Measurements from ENCODE around the gene B4GALT4. TPM values are rescaled to one million over a fixed set of nuclear protein-coding genes. Genes with fewer than 3 reads are reported as not detected.

B4GALT4 gene
- total and polyA plus RNA-seq, 2 experiments from 2014 or later: 56.0 to 67.9 TPM

GRCh38 chr3:119240101-119240590 lies 532 bp downstream of the B4GALT4 start:
- H3F3A ChIP-seq (ENCODE audit: insufficient read depth): peaks cover 44% of the 10 kb centered on the region
- H3K4me2 ChIP-seq (ENCODE audit: unreplicated experiment): peak overlapping the region; percentile 86
- peak overlapping the region; percentile 81 for H3K4me3 ChIP-seq
- H3K79me2 ChIP-seq (ENCODE audit: insufficient read depth): peaks cover 48% of the 10 kb centered on the region
- peak overlapping the region; percentile 90 for H3K9ac ChIP-seq
- no peaks in the 10 kb centered on the region for H3K27me3 ChIP-seq (replicated peaks; ENCODE audit: insufficient read depth)
- H2AFZ ChIP-seq: peak overlapping the region; percentile 59
- H4K20me1 ChIP-seq (ENCODE audit: insufficient read depth): no peaks in the 10 kb centered on the region
- H3K4me1 ChIP-seq (ENCODE audit: insufficient read depth): peaks cover 42% of the 10 kb centered on the region
- TF ChIP-seq EZH2 (IDR thresholded peaks at IDR 0.05; ENCODE audit: insufficient read depth, poor library complexity, severe bottlenecking): no peak
- no peak for TF ChIP-seq EZH2phosphoT487 (IDR thresholded peaks at IDR 0.05; ENCODE audit: insufficient read depth, low read depth)
- peak; percentile 39 for DNase-seq
- in situ Hi-C loops (cut with MboI): loop anchor here (10.0 kb wide), 1 partner anchor 95 kb away; the partner anchor contains the start of gene TEX55
- peak overlapping the region; percentile 77 for H3K27ac ChIP-seq
- H3K36me3 ChIP-seq (ENCODE audit: low read depth): no peaks in the 10 kb centered on the region
- WGBS, 2 experiments (ENCODE audit: low coverage in 1 of 2, low lambda C conversion rate in 2 of 2, missing lambda C conversion rate in 2 of 2): 4 to 5% methylated on average over 15 to 16 of the region's 16 CpGs
- no peaks in the 10 kb centered on the region for H3K9me2 ChIP-seq (ENCODE audit: insufficient read depth)
- no peaks in the 10 kb centered on the region for H3K9me3 ChIP-seq (ENCODE audit: low read depth)

- Histone ChIP-seq H4K20me1 (ENCODE audit: insufficient read depth) (no peaks in the 10 kb centered on the region), H3K9me2 (ENCODE audit: insufficient read depth) (no peaks in the 10 kb centered on the region), H3K9me3 (ENCODE audit: low read depth) (no peaks in the 10 kb centered on the region), H3F3A (ENCODE audit: insufficient read depth) (peaks cover 51% of the 10 kb centered on the region), H3K27me3 (replicated peaks; ENCODE audit: insufficient read depth) (no peaks in the 10 kb centered on the region), H3K4me1 (ENCODE audit: insufficient read depth) (peaks cover 49% of the 10 kb centered on the region), H3K4me3 (peak overlapping the region; percentile 81), H3K27ac (peak overlapping the region; percentile 77), H3K36me3 (ENCODE audit: low read depth) (no peaks in the 10 kb centered on the region), H2AFZ (peak overlapping the region; percentile 59), H3K9ac (peak overlapping the region; percentile 90), H3K79me2 (ENCODE audit: insufficient read depth) (peaks cover 48% of the 10 kb centered on the region), H3K4me2 (ENCODE audit: unreplicated experiment) (peak overlapping the region; percentile 86)
- 7% methylated on average over 5 of the region's 5 CpGs for WGBS, 2 experiments (ENCODE audit: low coverage in 1 of 2, low lambda C conversion rate in 2 of 2, missing lambda C conversion rate in 2 of 2)
- TF ChIP-seq EZH2 (IDR thresholded peaks at IDR 0.05; ENCODE audit: insufficient read depth, poor library complexity, severe bottlenecking) (no peak), EZH2phosphoT487 (IDR thresholded peaks at IDR 0.05; ENCODE audit: insufficient read depth, low read depth) (no peak)
- in situ Hi-C loops (cut with MboI): no loop called here
- DNase-seq: peak; percentile 39
Observed at GRCh38 chr3:119239206-119239820, 1.4 kb downstream of the B4GALT4 start.

- Histone ChIP-seq H3K36me3 (ENCODE audit: low read depth) (peaks cover 4% of the 10 kb centered on the region; the same call in 1 of the 2 replicates), H3K4me2 (ENCODE audit: unreplicated experiment) (peak overlapping the region; percentile 86), H3K9ac (peak overlapping the region; percentile 90), H3K27ac (peak overlapping the region; percentile 77), H3K9me2 (ENCODE audit: insufficient read depth) (no peaks in the 10 kb centered on the region), H3K27me3 (replicated peaks; ENCODE audit: insufficient read depth) (no peaks in the 10 kb centered on the region), H2AFZ (peak overlapping the region; percentile 4; the same call in 1 of the 2 replicates), H3K9me3 (ENCODE audit: low read depth) (no peaks in the 10 kb centered on the region), H3K79me2 (ENCODE audit: insufficient read depth) (peaks cover 57% of the 10 kb centered on the region), H3K4me1 (ENCODE audit: insufficient read depth) (peaks cover 59% of the 10 kb centered on the region), H4K20me1 (ENCODE audit: insufficient read depth) (no peaks in the 10 kb centered on the region), H3F3A (ENCODE audit: insufficient read depth) (peaks cover 51% of the 10 kb centered on the region), H3K4me3 (peak overlapping the region; percentile 81)
- TF ChIP-seq EZH2phosphoT487 (IDR thresholded peaks at IDR 0.05; ENCODE audit: insufficient read depth, low read depth): no peak
- no peak for TF ChIP-seq EZH2 (IDR thresholded peaks at IDR 0.05; ENCODE audit: insufficient read depth, poor library complexity, severe bottlenecking)
- WGBS, 2 experiments (ENCODE audit: low coverage in 1 of 2, low lambda C conversion rate in 2 of 2, missing lambda C conversion rate in 2 of 2): 48 to 52% methylated on average over 4 of the region's 4 CpGs
- in situ Hi-C loops (cut with MboI): no loop called here
- DNase-seq: peak; percentile 28
Observed at GRCh38 chr3:119238363-119238762, 2.3 kb downstream of the B4GALT4 start.

- Histone ChIP-seq H3K79me2 (ENCODE audit: insufficient read depth) (peaks cover 67% of the 10 kb centered on the region), H3K9ac (no peak overlapping the region), H3K27ac (peak overlapping the region; percentile 16; the same call in 1 of the 2 replicates), H3K9me2 (ENCODE audit: insufficient read depth) (no peaks in the 10 kb centered on the region), H4K20me1 (ENCODE audit: insufficient read depth) (no peaks in the 10 kb centered on the region), H3K36me3 (ENCODE audit: low read depth) (peaks cover 13% of the 10 kb centered on the region), H3K4me1 (ENCODE audit: insufficient read depth) (peaks cover 59% of the 10 kb centered on the region), H2AFZ (no peak overlapping the region), H3K4me3 (peak overlapping the region; percentile 21; the same call in 1 of the 2 replicates), H3K9me3 (ENCODE audit: low read depth) (no peaks in the 10 kb centered on the region), H3K4me2 (ENCODE audit: unreplicated experiment) (peak overlapping the region; percentile 56), H3F3A (ENCODE audit: insufficient read depth) (peaks cover 51% of the 10 kb centered on the region), H3K27me3 (replicated peaks; ENCODE audit: insufficient read depth) (no peaks in the 10 kb centered on the region)
- peak; percentile 27 for DNase-seq
- TF ChIP-seq EZH2 (IDR thresholded peaks at IDR 0.05; ENCODE audit: insufficient read depth, poor library complexity, severe bottlenecking) (no peak), EZH2phosphoT487 (IDR thresholded peaks at IDR 0.05; ENCODE audit: insufficient read depth, low read depth) (no peak)
- in situ Hi-C loops (cut with MboI): no loop called here
Observed at GRCh38 chr3:119237299-119237698, 3.4 kb downstream of the B4GALT4 start.
